ENCODE data around the gene PJVK. TPM values are rescaled to one million over a fixed set of nuclear protein-coding genes. Genes with fewer than 3 reads are reported as not detected.

The PJVK gene
- total and polyA plus RNA-seq, 9 of the 15 experiments (the other 6 are each of a cell fraction or from before 2014, with no cell fraction given), result 0.11 to 1.5 (median 0.73) TPM

- TF ChIP-seq ELK1 (CRISPR knock-in tag; IDR thresholded peaks at IDR 0.05), result no peak
- 0 out of 2 replicates have a peak, but pooled peaks have one; percentile 59 for TF ChIP-seq KAT7 (CRISPR knock-in tag; IDR thresholded peaks at IDR 0.05; ENCODE audit: borderline replicate concordance)
- no peak for TF ChIP-seq ZBTB26 (CRISPR knock-in tag; IDR thresholded peaks at IDR 0.05)
- peak; percentile 92 for TF ChIP-seq CBFB (CRISPR knock-in tag; IDR thresholded peaks at IDR 0.05)
- TF ChIP-seq ELF2 (CRISPR knock-in tag; IDR thresholded peaks at IDR 0.05), result 0 out of 2 replicates have a peak, but pooled peaks have one; percentile 55
- TF ChIP-seq RERE (CRISPR knock-in tag; IDR thresholded peaks at IDR 0.05; ENCODE audit: borderline replicate concordance), result no peak
- no peak for TF ChIP-seq CBX8 (IDR thresholded peaks at IDR 0.05; ENCODE audit: borderline replicate concordance, extremely low read depth, low read depth, low read length, poor library complexity, severe bottlenecking)
- no peak; the same call in 1 of the 2 replicates for TF ChIP-seq ZKSCAN1 (IDR thresholded peaks at IDR 0.05; ENCODE audit: low read depth, low read length)
- no peak for TF ChIP-seq ZNF75A (CRISPR knock-in tag; IDR thresholded peaks at IDR 0.05)
- no peak for TF ChIP-seq ZNF134 (CRISPR knock-in tag; conservative IDR thresholded peaks at IDR 0.05)
- no peak for TF ChIP-seq STAG1 (CRISPR knock-in tag; IDR thresholded peaks at IDR 0.05; ENCODE audit: borderline replicate concordance)
- no peak for TF ChIP-seq ATF3 (IDR thresholded peaks at IDR 0.05)
- 0 out of 2 replicates have a peak, but pooled peaks have one; percentile 19 for TF ChIP-seq ATF3 (CRISPR knock-in tag; conservative IDR thresholded peaks at IDR 0.05)
- TF ChIP-seq HMGN3 (IDR thresholded peaks at IDR 0.05; ENCODE audit: borderline replicate concordance, extremely low read depth, insufficient read length, low read depth, low read length), result peak; percentile 79
- TF ChIP-seq ARHGAP35 (IDR thresholded peaks at IDR 0.05; ENCODE audit: partially characterized antibody), result no peak
- TF ChIP-seq MEIS2 (IDR thresholded peaks at IDR 0.05; ENCODE audit: partially characterized antibody), result peak; percentile 25
- 0 out of 2 replicates have a peak, but pooled peaks have one; percentile 10 for TF ChIP-seq TCF3 (CRISPR knock-in tag; IDR thresholded peaks at IDR 0.05)
- peak; percentile 80 for TF ChIP-seq SUPT5H (IDR thresholded peaks at IDR 0.05)
- TF ChIP-seq NCOA4 (IDR thresholded peaks at IDR 0.05; ENCODE audit: partially characterized antibody), result no peak
These were observed 27.5 kb downstream of the PJVK start, which contains the start of gene FKBP7 (continued) for GRCh38 chr2:178478439-178479274.

All from K562 (cell line).